ENCODE results near the gene PRKCA. TPM values are rescaled to one million over a fixed set of nuclear protein-coding genes. Genes with fewer than 3 reads are reported as not detected.

Gene PRKCA
- total and polyA plus RNA-seq, 9 of the 15 experiments (the other 6 are each of a cell fraction or from before 2014, with no cell fraction given): 3.2 to 33.0 (median 17.8) TPM

DNA sequence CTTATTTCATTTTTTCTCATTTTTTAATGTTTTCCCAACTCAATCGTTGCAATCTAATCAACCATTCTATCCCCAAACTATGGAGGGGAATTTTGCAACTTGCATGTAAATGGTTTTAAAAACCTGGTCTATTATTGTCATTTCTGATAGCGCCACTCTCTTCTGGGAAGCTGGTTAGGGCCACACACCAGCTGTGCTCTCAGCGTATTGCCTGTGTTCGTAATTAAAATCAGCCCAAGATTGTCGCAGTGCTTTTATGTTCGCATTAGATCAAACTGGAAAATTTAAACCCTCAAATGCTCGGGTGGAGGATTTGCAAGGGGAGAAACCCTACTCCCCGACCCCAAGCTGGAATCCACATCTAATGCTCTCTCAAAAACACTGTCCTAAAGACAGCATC lies 409.0 kb downstream of the PRKCA start:
- H3K9me3 ChIP-seq (replicated peaks; ENCODE audit: control insufficient read depth, insufficient read depth, low read depth, low read length): no peaks in the 10 kb centered on the region
- H3K27ac ChIP-seq (ENCODE audit: extremely low read depth, low read depth, low read length): no peak overlapping the region
- in situ Hi-C loops (cut with MboI): no loop called here
- no peaks in the 10 kb centered on the region; the same call in 2 of the 3 replicates for H3K36me3 ChIP-seq (ENCODE audit: control insufficient read depth, insufficient read depth, low read length)
- H3K4me3 ChIP-seq: no peak overlapping the region
- no peak overlapping the region for H3K4me2 ChIP-seq (ENCODE audit: insufficient read depth, low read length)
- no peaks in the 10 kb centered on the region for H3K4me1 ChIP-seq (replicated peaks in 1 of 2; ENCODE audit: control insufficient read depth in 2 of 2, insufficient read depth in 2 of 2, low read length in 2 of 2)
- POLR2A ChIA-PET: no interaction called here
- ATAC-seq: no peak
- intact Hi-C loops (cut with micrococcal nuclease): no loop called here
- no peaks in the 10 kb centered on the region for H3K79me2 ChIP-seq (ENCODE audit: control insufficient read depth, insufficient read depth, low read length)
- BruUV-seq (replicated peaks): no TSS peak
- no peak overlapping the region for H2AFZ ChIP-seq (ENCODE audit: low read depth, low read length)
- no peak for DNase-seq (ENCODE audit: extremely low read depth in 1 of 4, low spot score in 3 of 4)
- no peaks in the 10 kb centered on the region for H3K9me1 ChIP-seq (ENCODE audit: control insufficient read depth, insufficient read depth, low read length)
- FAIRE-seq: peak; percentile 65
- WGBS (ENCODE audit: insufficient coverage, low coverage, missing lambda C conversion rate): 71% methylated on average over 8 of the region's 8 CpGs
- no peaks in the 10 kb centered on the region for H3K27me3 ChIP-seq (ENCODE audit: control insufficient read depth in 2 of 2, insufficient read depth in 2 of 2, low read length in 2 of 2)
- H3K9ac ChIP-seq (ENCODE audit: insufficient read depth in 1 of 2, low read depth in 2 of 2, low read length in 2 of 2): no peak overlapping the region
- no peaks in the 10 kb centered on the region; the same call in 1 of the 2 replicates for H4K20me1 ChIP-seq (replicated peaks; ENCODE audit: control insufficient read depth, insufficient read depth, low read length)
- CTCF ChIA-PET (ENCODE audit: low intra/inter-chr PET ratio): no interaction called here
- TF ChIP-seq, protein P1, sequence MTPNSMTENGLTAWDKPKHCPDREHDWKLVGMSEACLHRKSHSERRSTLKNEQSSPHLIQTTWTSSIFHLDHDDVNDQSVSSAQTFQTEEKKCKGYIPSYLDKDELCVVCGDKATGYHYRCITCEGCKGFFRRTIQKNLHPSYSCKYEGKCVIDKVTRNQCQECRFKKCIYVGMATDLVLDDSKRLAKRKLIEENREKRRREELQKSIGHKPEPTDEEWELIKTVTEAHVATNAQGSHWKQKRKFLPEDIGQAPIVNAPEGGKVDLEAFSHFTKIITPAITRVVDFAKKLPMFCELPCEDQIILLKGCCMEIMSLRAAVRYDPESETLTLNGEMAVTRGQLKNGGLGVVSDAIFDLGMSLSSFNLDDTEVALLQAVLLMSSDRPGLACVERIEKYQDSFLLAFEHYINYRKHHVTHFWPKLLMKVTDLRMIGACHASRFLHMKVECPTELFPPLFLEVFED (CRISPR knock-in tag; conservative IDR thresholded peaks at IDR 0.05): no peak
- TF ChIP-seq ZNF408 (CRISPR knock-in tag; IDR thresholded peaks at IDR 0.05; ENCODE audit: low read depth) (no peak), BRD4 (IDR thresholded peaks at IDR 0.05) (no peak), ETS2 (tag; IDR thresholded peaks at IDR 0.05; ENCODE audit: borderline replicate concordance, poor library complexity, severe bottlenecking) (no peak), GATAD2B (IDR thresholded peaks at IDR 0.05; ENCODE audit: borderline replicate concordance) (no peak), U2AF1 (optimal IDR thresholded peaks at IDR 0.05; ENCODE audit: low read depth, low read length) (no peak), RBM25 (IDR thresholded peaks at IDR 0.05; ENCODE audit: low read depth, low read length, severe bottlenecking) (no peak), SMARCE1 (IDR thresholded peaks at IDR 0.05) (no peak), U2AF2 (optimal IDR thresholded peaks at IDR 0.05; ENCODE audit: low read depth, low read length) (no peak), KLF10 (CRISPR knock-in tag; IDR thresholded peaks at IDR 0.05) (no peak), MYBL2 (IDR thresholded peaks at IDR 0.05; ENCODE audit: low read depth) (no peak), MYBL2 (CRISPR knock-in tag; IDR thresholded peaks at IDR 0.05; ENCODE audit: borderline replicate concordance) (no peak)
- TF ChIP-seq, protein P2, sequence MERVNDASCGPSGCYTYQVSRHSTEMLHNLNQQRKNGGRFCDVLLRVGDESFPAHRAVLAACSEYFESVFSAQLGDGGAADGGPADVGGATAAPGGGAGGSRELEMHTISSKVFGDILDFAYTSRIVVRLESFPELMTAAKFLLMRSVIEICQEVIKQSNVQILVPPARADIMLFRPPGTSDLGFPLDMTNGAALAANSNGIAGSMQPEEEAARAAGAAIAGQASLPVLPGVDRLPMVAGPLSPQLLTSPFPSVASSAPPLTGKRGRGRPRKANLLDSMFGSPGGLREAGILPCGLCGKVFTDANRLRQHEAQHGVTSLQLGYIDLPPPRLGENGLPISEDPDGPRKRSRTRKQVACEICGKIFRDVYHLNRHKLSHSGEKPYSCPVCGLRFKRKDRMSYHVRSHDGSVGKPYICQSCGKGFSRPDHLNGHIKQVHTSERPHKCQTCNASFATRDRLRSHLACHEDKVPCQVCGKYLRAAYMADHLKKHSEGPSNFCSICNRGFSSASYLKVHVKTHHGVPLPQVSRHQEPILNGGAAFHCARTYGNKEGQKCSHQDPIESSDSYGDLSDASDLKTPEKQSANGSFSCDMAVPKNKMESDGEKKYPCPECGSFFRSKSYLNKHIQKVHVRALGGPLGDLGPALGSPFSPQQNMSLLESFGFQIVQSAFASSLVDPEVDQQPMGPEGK (CRISPR knock-in tag; IDR thresholded peaks at IDR 0.05; ENCODE audit: borderline replicate concordance): no peak
- TF ChIP-seq, protein P3, sequence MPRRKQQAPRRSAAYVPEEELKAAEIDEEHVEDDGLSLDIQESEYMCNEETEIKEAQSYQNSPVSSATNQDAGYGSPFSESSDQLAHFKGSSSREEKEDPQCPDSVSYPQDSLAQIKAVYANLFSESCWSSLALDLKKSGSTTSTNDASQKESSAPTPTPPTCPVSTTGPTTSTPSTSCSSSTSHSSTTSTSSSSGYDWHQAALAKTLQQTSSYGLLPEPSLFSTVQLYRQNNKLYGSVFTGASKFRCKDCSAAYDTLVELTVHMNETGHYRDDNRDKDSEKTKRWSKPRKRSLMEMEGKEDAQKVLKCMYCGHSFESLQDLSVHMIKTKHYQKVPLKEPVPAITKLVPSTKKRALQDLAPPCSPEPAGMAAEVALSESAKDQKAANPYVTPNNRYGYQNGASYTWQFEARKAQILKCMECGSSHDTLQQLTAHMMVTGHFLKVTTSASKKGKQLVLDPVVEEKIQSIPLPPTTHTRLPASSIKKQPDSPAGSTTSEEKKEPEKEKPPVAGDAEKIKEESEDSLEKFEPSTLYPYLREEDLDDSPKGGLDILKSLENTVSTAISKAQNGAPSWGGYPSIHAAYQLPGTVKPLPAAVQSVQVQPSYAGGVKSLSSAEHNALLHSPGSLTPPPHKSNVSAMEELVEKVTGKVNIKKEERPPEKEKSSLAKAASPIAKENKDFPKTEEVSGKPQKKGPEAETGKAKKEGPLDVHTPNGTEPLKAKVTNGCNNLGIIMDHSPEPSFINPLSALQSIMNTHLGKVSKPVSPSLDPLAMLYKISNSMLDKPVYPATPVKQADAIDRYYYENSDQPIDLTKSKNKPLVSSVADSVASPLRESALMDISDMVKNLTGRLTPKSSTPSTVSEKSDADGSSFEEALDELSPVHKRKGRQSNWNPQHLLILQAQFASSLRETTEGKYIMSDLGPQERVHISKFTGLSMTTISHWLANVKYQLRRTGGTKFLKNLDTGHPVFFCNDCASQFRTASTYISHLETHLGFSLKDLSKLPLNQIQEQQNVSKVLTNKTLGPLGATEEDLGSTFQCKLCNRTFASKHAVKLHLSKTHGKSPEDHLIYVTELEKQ (CRISPR knock-in tag; IDR thresholded peaks at IDR 0.05): no peak
- TF ChIP-seq, protein P4, sequence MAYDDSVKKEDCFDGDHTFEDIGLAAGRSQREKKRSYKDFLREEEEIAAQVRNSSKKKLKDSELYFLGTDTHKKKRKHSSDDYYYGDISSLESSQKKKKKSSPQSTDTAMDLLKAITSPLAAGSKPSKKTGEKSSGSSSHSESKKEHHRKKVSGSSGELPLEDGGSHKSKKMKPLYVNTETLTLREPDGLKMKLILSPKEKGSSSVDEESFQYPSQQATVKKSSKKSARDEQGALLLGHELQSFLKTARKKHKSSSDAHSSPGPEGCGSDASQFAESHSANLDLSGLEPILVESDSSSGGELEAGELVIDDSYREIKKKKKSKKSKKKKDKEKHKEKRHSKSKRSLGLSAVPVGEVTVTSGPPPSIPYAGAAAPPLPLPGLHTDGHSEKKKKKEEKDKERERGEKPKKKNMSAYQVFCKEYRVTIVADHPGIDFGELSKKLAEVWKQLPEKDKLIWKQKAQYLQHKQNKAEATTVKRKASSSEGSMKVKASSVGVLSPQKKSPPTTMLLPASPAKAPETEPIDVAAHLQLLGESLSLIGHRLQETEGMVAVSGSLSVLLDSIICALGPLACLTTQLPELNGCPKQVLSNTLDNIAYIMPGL (CRISPR knock-in tag; IDR thresholded peaks at IDR 0.05): no peak

Data from K562 (cell line).